Measurements from ENCODE around the gene TOX2. TPM values are rescaled to one million over a fixed set of nuclear protein-coding genes. Genes with fewer than 3 reads are reported as not detected.

TOX2 gene
- total RNA-seq (ENCODE audit: unreplicated experiment): 5.0 TPM
- long read RNA-seq, partial matches to known transcripts: 0 of 1 reads
- long read RNA-seq, other reads (novel, unspliced or antisense): 1 of 1 reads

- TF ChIP-seq CTCF (IDR thresholded peaks at IDR 0.05; ENCODE audit: unreplicated experiment): no peak
- H3K9me3 Mint-ChIP-seq (ENCODE audit: unreplicated experiment): no peaks in the 10 kb centered on the region
- H3K27ac Mint-ChIP-seq (ENCODE audit: unreplicated experiment): peak within 1 kb of the TSS; percentile 61
- peak within 1 kb of the TSS; percentile 91 for H3K4me3 Mint-ChIP-seq (ENCODE audit: unreplicated experiment)
- H3K4me1 Mint-ChIP-seq (ENCODE audit: unreplicated experiment): peaks cover 14% of the 10 kb centered on the region
- DNase-seq (ENCODE audit: low spot score): peak; percentile 64
- peaks cover 3% of the 10 kb centered on the region for H3K36me3 Mint-ChIP-seq (ENCODE audit: low read depth, unreplicated experiment)
- H3K27me3 Mint-ChIP-seq (ENCODE audit: unreplicated experiment): peaks cover 17% of the 10 kb centered on the region
Measured at GRCh38 chr20:43914311-43915210, at the start of gene TOX2. Gene TOX2 (plus strand): TSS chr20:43914852. CDS start chr20:43914892, 40 bp downstream.

- no peak for TF ChIP-seq CTCF (IDR thresholded peaks at IDR 0.05; ENCODE audit: unreplicated experiment)
- no peak overlapping the region for H3K4me3 Mint-ChIP-seq (ENCODE audit: unreplicated experiment)
Measured at GRCh38 chr20:43868091-43868490, 46.6 kb upstream of the TOX2 start.

GRCh38 chr20:43870484-43870883 is 44.2 kb upstream of the TOX2 start:
- H3K4me1 Mint-ChIP-seq (ENCODE audit: unreplicated experiment): no peaks in the 10 kb centered on the region
- H3K36me3 Mint-ChIP-seq (ENCODE audit: low read depth, unreplicated experiment): no peaks in the 10 kb centered on the region
- TF ChIP-seq CTCF (IDR thresholded peaks at IDR 0.05; ENCODE audit: unreplicated experiment): no peak
- no peaks in the 10 kb centered on the region for H3K27me3 Mint-ChIP-seq (ENCODE audit: unreplicated experiment)
- H3K4me3 Mint-ChIP-seq (ENCODE audit: unreplicated experiment): no peak overlapping the region
- H3K9me3 Mint-ChIP-seq (ENCODE audit: unreplicated experiment): no peaks in the 10 kb centered on the region
- no peak for DNase-seq (ENCODE audit: low spot score)
- H3K27ac Mint-ChIP-seq (ENCODE audit: unreplicated experiment): no peak overlapping the region

More at GRCh38 chr20:43868091-43868490, 46.6 kb upstream of the TOX2 start:
- H3K27me3 Mint-ChIP-seq (ENCODE audit: unreplicated experiment): peaks cover 3% of the 10 kb centered on the region
- no peaks in the 10 kb centered on the region for H3K9me3 Mint-ChIP-seq (ENCODE audit: unreplicated experiment)
- H3K27ac Mint-ChIP-seq (ENCODE audit: unreplicated experiment): no peak overlapping the region
- no peaks in the 10 kb centered on the region for H3K36me3 Mint-ChIP-seq (ENCODE audit: low read depth, unreplicated experiment)
- no peak for DNase-seq (ENCODE audit: low spot score)
- peaks cover 10% of the 10 kb centered on the region for H3K4me1 Mint-ChIP-seq (ENCODE audit: unreplicated experiment)

- Mint-ChIP-seq H3K36me3 (ENCODE audit: low read depth, unreplicated experiment) (no peaks in the 10 kb centered on the region), H3K9me3 (ENCODE audit: unreplicated experiment) (no peaks in the 10 kb centered on the region), H3K4me3 (ENCODE audit: unreplicated experiment) (no peak overlapping the region), H3K4me1 (ENCODE audit: unreplicated experiment) (no peaks in the 10 kb centered on the region), H3K27me3 (ENCODE audit: unreplicated experiment) (no peaks in the 10 kb centered on the region), H3K27ac (ENCODE audit: unreplicated experiment) (no peak overlapping the region)
- DNase-seq (ENCODE audit: low spot score): no peak
- no peak for TF ChIP-seq CTCF (IDR thresholded peaks at IDR 0.05; ENCODE audit: unreplicated experiment)
Measured at GRCh38 chr20:43878776-43879175, 35.9 kb upstream of the TOX2 start.

GRCh38 chr20:43893930-43894329 is 20.7 kb upstream of the TOX2 start:
- Mint-ChIP-seq H3K4me3 (ENCODE audit: unreplicated experiment) (no peak overlapping the region), H3K9me3 (ENCODE audit: unreplicated experiment) (peaks cover 4% of the 10 kb centered on the region), H3K27me3 (ENCODE audit: unreplicated experiment) (peaks cover 4% of the 10 kb centered on the region), H3K27ac (ENCODE audit: unreplicated experiment) (no peak overlapping the region), H3K4me1 (ENCODE audit: unreplicated experiment) (no peaks in the 10 kb centered on the region), H3K36me3 (ENCODE audit: low read depth, unreplicated experiment) (no peaks in the 10 kb centered on the region)
- no peak for DNase-seq (ENCODE audit: low spot score)
- TF ChIP-seq CTCF (IDR thresholded peaks at IDR 0.05; ENCODE audit: unreplicated experiment): no peak

Measured in endothelial cell (in vitro differentiated cells).